Fibroblast of mammary gland (primary cell): ENCODE measurements around the gene SYNPR.

Source experiments
- DNase-seq: peaks from one replicate; pipeline ENCODE4 v3.0.0-alpha.2; 2010; ENCODE audit warnings: low read depth
- H3K4me3 ChIP-seq: 2 replicates; pipeline ENCODE4 v1.5.1; 2011; ENCODE audit warnings: low read depth, mild to moderate bottlenecking, low read length, moderate library complexity; ENCODE audit not compliant: control insufficient read depth
- CTCF ChIP-seq: conservative IDR thresholded peaks from 2 replicates; pipeline ENCODE4 v1.5.1; 2011; ENCODE audit warnings: low read depth, low read length, inconsistent platforms; ENCODE audit not compliant: control insufficient read depth, insufficient read depth

SYNPR gene

GRCh38 chr3:63278171-63279004, at the start of gene SYNPR:
Gene SYNPR (plus strand): TSS chr3:63278308.
- TF ChIP-seq CTCF, result no peak
- no peak within 1 kb of the TSS for H3K4me3 ChIP-seq
- DNase-seq, result no peak

- peak; percentile 67 for TF ChIP-seq CTCF
- peak; percentile 65 for DNase-seq
- no peak overlapping the region for H3K4me3 ChIP-seq
Observed at GRCh38 chr3:63228677-63229076, 49.4 kb upstream of the SYNPR start.

GRCh38 chr3:63230146-63230545, 48.0 kb upstream of the SYNPR start:
- no peak overlapping the region for H3K4me3 ChIP-seq
- no peak for DNase-seq
- no peak for TF ChIP-seq CTCF

GRCh38 chr3:63231643-63232042, 46.5 kb upstream of the SYNPR start:
- DNase-seq, result no peak
- no peak for TF ChIP-seq CTCF
- no peak overlapping the region for H3K4me3 ChIP-seq

- peak; percentile 17 for DNase-seq
- TF ChIP-seq CTCF, result peak; percentile 34
- H3K4me3 ChIP-seq, result no peak overlapping the region
Observed at GRCh38 chr3:63232764-63233396, 45.2 kb upstream of the SYNPR start.

GRCh38 chr3:63240381-63240902, 37.7 kb upstream of the SYNPR start:
- H3K4me3 ChIP-seq, result no peak overlapping the region
- no peak for TF ChIP-seq CTCF
- DNase-seq, result peak; percentile 11
